Activated CD8-positive, alpha-beta memory T cell treated with anti-CD3 and anti-CD28 coated beads for 48 hours (primary cell): ENCODE measurements around the gene MMP24.
A peak's percentile ranks its signal among the peaks of the same experiment; 100 is the strongest.
"Not testable (repeated sequence)": the region's sequence is repeated elsewhere in the genome, so short reads cannot be mapped to it uniquely, and the experiment has no call there.

ENCODE experiments used
- DNase-seq, 3 experiments: peaks; one replicate each; pipeline ENCODE4 v3.0.0-alpha.2; 2020; ENCODE audit warnings: low read depth in 2 of 3, low spot score in 2 of 3

MMP24 gene

GRCh38 chr20:35254448-35254999, 28.0 kb downstream of the MMP24 start:
- DNase-seq, result no peak

GRCh38 chr20:35257175-35257909, 30.9 kb downstream of the MMP24 start:
- no peak for DNase-seq

- DNase-seq, result no peak
Observed at GRCh38 chr20:35260426-35260825, 33.9 kb downstream of the MMP24 start.

DNA sequence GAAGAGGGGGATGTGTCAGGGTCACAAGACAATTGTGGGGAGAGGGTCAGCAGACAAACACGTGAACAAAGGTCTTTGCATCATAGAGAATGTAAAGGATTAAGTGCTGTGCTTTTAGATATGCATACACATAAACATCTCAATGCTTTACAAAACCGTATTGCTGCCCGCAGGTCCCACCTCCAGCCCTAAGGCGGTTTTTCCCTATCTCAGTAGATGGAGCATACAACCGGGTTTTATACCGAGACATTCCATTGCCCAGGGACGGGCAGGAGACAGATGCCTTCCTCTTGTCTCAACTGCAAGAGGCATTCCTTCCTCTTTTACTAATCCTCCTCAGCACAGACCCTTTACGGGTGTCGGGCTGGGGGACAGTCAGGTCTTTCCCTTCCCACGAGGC, 35.8 kb downstream of the MMP24 start:
- DNase-seq, result not testable (repeated sequence)

- DNase-seq, result not testable (repeated sequence)
Observed at GRCh38 chr20:35262731-35263531, 36.4 kb downstream of the MMP24 start.

DNA sequence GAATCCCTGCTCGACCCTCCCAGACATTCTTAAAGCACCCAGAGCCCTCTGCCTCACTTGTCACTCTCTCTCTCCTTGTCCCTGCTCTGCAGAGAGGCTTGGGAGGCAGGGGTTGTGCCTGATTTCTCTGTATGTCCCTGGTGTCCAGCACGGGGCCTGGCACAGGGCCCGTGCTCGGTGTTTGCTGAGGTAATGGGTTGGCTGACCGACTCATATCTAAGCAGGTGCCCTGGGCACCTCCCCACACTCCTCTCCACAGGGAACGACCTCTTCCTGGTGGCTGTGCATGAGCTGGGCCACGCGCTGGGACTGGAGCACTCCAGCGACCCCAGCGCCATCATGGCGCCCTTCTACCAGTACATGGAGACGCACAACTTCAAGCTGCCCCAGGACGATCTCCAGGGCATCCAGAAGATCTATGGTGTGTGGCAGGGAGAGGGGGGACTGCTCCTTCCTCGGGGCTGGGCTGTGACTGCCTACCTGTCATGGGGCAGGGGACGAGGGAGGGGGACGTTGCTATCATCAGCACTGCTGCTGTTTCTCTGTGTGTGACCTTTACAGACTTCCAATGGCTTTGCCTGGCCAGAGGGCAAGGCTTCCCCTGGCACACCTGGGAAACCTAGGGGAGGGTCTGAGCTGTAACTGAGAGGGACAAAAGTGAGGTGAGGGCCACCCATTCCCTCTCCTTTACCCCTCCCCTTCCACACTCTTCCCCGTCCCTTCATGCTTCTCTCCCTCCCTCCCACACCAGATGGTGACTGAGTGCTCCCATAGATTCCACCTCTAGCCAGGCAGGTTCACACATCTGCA, 37.2 kb downstream of the MMP24 start:
- no peak for DNase-seq

DNA sequence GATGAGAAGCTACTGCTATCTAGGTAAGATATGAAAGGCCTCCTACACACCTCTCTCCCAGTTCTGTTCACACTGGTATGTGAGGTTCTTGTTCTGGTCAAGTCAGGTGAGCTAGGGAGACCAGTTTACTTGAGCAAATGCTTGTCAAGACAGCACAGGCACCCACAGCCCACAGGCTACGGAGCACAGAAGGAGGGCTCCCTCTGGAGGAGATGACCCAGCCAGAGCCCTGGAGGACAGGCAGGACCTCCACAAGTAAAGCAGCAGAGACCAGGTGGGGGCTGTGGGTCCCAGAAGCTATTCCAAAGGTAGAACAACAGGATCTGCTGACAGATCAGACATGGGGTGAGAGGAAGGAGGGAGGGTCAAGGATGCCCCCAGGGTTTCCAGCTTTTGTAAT, 38.3 kb downstream of the MMP24 start:
- DNase-seq, result no peak

DNA sequence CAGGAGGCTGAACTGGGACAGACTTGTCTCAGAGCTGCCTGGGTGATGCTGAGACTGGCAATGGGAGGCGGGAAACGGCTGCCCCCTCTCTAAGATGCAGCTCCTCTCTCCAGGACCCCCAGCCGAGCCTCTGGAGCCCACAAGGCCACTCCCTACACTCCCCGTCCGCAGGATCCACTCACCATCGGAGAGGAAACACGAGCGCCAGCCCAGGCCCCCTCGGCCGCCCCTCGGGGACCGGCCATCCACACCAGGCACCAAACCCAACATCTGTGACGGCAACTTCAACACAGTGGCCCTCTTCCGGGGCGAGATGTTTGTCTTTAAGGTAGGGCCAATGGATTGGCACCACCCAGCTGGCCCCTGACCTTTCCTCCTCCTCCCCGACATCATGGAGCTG, 40.6 kb downstream of the MMP24 start:
- DNase-seq, result no peak

GRCh38 chr20:35269055-35269781, 42.7 kb downstream of the MMP24 start:
- DNase-seq, result peak in 2 of 3 experiments; percentile 22 to 38

DNA sequence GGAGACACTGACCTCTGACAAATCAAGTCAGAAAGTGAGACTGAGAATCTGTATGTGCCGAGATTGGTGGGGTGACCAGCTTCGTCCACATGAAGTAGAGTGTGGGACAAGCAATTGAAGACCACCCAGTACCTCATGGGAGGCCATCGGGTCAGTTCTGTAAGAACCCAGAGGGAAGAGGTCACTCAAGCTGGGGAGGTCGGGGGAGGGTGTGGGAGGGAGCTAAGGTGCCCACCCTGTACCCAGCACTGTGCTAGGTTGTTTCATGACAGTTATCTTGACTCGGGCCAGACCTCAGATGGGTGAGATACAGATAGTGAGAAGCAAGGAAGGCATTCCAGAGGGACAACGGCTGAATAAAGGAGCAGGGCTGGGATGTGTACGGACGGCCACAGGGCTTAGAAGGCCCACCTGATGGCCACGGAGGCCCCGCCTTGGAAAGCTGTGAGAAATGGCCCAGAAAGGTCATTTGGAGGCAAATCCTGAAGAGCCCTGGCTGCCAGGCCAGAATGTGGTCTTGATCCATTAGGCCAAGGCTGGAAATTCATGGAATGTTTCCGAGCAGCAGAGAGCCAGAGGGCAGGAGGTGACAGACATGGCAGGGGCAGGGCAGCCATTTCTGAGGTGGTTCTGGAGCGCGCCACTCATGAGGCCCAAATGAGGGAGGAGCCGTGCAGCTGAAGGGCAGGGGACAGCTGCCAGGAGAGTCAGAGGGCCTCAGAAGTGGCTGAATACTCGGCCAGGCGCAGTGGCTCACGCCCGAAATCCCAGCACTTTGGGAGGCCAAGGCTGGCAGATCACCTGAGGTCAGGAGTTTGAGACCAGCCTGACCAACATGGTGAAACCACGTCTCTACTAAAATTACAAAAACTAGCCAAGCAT, 43.8 kb downstream of the MMP24 start:
- no peak for DNase-seq

GRCh38 chr20:35271073-35271882, 44.8 kb downstream of the MMP24 start:
- DNase-seq, result no peak

DNA sequence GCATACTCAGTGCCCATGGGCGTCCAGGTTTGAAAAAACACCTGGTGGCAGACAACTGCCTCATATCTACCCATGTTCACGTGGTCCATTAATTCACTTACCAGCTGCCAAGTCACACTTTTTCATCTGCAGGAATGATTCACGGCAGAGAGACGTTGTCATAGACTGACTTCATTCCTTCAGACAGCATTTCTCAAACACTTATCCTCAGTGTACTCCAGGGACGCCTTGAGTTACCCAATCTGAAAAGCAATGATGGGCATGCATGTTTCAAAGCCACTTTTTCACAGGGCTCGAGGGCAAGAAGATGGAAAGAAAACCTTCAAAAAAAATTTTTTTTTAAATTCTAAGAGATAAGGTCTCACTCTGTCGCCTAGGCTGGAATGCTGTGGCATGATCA, 45.4 kb downstream of the MMP24 start:
- DNase-seq, result no peak

- DNase-seq, result no peak
Observed at GRCh38 chr20:35273449-35274171, 47.1 kb downstream of the MMP24 start.

- DNase-seq, result no peak
Observed at GRCh38 chr20:35274172-35275092, 47.9 kb downstream of the MMP24 start.

- no peak for DNase-seq
Observed at GRCh38 chr20:35275741-35276251, 49.3 kb downstream of the MMP24 start.

GRCh38 chr20:35276408-35276807, 49.9 kb downstream of the MMP24 start:
- no peak for DNase-seq

DNA sequence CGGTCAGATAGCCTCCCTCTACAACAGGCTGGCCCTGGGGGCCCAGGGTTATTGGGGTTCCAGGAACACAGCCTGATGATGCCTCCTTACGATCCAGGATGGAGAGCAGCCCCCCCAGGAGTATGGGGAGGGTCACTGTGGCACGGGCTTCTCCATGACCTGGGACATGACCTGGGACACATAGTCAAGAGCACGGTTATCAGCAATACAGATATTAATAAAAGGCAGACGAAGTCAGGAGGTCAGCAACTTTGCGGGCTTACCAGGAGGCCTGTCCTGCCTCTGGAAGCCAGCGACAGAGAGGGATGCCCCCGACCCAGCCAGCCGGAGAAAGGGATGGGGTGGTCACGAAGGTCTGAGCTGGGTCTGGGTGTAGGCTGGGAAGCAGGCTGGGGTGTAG, 50.6 kb downstream of the MMP24 start:
- DNase-seq, result no peak
